NCI-H146 treated with DMSO at 0.1 percent for 48 hours (cell line): Measurements from ENCODE around the gene EPHA1.

Experiments used
- DNase-seq: peaks from one replicate; lab custom pipeline; 2025; ENCODE audit not compliant: unreplicated experiment; lab: John Stamatoyannopoulos, UW

EPHA1 gene

DNA sequence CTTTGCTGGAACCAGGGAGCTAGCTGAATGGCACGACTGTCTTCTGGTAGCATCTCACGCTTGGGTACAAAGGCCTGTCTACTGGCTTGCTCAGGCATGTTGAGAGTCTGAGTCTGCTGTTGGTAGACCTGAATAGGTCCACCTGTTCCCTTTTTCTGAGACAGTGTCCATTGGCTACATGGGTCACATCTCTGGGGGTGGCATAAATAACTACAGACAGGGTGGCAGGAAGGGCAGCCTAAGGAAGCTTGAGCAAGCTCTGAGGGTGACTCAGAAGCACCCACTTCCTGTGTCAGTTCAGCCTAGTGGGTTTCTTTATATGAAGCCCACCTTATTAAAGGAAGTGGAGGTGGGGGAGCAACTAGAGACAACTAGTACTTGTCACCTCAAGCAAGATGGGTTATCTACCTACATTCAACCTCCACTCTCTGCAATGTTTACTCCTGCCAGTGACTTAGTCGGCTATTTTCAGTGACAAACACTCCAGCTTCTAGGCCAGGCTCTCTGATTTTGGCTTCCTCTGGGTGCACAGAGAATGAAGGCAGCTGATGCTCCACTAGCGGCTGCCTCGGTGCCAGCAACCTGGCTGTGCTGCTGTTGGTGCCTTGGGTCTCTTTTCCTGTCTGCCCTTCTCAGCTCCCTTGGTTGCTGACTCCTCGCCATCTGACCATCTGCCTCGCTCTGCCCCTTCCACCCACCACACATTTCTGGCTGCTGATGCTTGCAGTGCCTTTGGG lies 33.2 kb downstream of the EPHA1 start:
- no peak for DNase-seq

DNA sequence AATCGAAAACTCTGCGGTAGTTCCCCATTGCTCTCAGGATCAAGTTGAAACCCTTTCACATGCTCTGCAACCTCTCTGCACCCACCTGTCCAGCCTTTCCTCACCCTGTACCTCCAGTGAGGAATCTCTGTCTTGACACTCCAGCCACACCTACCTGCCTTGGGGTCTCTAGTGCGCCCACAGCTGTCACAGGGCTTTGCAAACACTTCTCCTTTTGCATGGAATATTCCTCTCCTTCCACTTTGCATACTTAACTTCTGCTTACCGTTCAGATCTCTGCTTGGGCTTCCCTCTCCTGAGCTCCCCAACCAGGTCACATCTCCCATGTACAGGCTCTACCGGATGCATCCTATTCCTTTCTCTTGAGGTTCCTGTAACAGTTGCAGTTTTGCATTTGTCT lies 34.1 kb downstream of the EPHA1 start:
- no peak for DNase-seq

- DNase-seq: no peak
Observed at GRCh38 chr7:143373255-143373794, 35.3 kb downstream of the EPHA1 start.

GRCh38 chr7:143372070-143372469 lies 36.6 kb downstream of the EPHA1 start:
- no peak for DNase-seq

DNA sequence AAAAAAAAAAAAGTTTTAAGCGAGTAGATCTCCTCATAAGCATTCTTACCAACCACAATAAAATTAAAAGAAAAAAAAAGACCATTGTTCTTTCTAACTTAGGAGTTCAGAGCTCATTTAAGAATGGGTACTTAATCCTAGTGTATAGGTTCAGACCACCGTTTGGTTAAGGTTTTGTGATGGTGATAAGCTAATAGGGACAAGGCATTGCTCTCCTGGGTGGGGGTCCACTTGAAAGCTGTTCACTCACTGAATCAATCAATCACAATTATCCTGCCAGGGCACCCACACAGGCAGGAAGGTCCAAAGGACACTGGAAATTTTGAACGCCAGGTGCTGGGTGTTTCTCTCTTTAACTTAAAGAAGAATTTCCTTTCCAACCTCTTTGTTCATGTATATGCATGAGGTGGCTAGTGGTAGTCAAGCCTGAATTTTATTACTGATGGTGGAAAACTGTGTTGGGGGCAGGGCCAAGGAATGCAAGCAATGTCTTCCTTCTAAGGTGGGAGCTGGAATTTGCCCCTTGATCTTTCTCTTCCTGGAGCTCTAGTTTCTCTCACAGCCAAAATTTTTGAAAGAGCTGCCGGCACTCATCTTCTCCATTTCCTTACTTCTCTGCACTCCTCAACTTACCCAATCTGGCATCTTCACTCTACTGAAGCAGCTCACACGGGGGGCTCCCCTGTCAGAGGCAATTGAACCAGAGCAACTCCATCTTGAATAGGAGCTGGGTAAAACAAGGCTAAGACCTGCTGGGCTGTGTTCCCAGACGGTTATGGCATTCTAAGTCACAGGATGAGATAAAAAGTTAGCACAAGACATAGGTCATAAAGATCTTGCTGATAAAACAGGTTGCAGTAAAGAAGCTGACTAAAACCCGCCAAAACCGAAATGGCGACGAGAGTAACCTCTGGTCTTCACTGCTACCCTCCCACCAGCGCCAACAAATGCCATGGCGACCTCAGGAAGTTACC lies 38.7 kb downstream of the EPHA1 start:
- DNase-seq: no peak

GRCh38 chr7:143368387-143368786 lies 40.3 kb downstream of the EPHA1 start:
- no peak for DNase-seq

- no peak for DNase-seq
Observed at GRCh38 chr7:143367972-143368371, 40.7 kb downstream of the EPHA1 start.

GRCh38 chr7:143363016-143363937 lies 45.4 kb downstream of the EPHA1 start:
- no peak for DNase-seq

DNA sequence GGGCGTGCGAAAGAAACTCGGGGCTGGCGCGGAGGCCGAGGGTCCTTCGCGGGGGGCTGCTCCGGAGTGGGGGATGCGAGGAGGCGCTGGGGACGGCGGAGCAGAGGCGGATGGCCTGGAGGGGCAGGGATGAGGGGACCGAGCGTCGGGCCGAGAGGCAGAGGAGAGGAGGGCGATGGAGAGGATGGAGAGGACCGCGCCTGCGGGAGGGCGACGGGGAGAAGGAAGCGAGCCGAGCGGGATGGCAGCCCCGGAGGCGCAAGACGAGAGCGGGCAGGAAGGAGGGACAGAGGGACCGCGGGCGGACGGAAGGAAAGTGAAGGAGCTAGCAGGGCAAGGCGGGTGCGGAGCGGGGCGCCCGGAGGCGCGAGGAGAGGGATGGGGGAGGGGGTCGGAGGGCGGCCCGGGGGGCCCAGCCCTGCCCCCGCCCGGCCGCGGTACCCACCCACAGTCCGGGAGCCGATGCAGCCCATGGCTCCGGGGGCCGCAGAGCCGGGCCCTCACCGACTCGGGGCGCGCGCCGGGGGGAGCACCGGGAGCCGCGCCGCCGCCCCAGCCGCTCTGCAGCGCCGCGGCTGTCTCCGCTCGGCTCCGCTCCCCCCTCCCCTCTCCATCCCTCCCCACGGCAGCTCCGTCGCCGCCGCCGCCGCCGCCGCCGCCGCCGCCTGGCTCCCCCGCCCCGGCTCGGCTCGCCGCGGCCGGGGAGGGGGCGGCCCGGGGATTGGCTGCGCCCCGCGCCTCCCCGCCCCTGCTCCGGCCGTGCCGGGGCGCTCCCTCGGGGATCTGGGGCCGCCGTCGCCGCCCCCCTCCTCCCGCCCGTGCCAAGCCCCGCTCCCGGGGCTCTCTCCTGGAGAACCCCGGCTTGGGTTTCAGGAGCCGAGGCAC lies 46.3 kb downstream of the EPHA1 start, which contains the start of gene FAM131B:
TSS of gene FAM131B (minus strand) at position 583 of the 885 bp plus-strand sequence. CDS start at position 473, 110 bp downstream.
- no peak for DNase-seq

DNA sequence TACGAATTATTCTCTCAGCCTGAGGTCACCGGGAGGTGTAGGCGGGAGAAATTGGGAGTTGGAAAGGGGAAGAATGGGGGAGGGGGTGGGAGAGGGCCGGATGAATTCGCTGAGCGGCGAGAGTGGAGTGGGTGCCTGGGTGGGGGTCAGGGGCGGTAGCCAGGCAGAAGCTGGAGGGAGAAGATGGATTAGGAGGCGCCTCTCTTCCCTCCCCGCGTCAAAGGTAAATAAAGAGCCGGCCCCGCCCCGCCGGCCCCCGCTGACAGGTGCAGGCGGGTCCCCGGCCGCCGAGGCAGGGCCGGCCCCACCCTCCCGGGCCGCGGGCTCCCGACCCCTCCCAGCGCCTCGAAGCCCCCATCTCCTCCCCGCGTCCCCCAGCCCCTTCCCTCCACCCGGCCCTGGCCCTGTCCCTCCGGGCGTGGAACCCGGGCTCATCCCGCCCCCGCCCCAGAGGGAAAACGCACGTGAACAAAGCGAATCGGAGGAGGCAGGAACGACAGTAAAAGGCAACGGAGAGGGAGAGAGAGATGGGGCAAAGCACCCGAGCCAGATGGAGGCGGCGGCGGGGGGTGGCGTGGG lies 47.0 kb downstream of the EPHA1 start:
- peak; percentile 21 for DNase-seq

- no peak for DNase-seq
Observed at GRCh38 chr7:143360788-143361551, 47.7 kb downstream of the EPHA1 start.

DNA sequence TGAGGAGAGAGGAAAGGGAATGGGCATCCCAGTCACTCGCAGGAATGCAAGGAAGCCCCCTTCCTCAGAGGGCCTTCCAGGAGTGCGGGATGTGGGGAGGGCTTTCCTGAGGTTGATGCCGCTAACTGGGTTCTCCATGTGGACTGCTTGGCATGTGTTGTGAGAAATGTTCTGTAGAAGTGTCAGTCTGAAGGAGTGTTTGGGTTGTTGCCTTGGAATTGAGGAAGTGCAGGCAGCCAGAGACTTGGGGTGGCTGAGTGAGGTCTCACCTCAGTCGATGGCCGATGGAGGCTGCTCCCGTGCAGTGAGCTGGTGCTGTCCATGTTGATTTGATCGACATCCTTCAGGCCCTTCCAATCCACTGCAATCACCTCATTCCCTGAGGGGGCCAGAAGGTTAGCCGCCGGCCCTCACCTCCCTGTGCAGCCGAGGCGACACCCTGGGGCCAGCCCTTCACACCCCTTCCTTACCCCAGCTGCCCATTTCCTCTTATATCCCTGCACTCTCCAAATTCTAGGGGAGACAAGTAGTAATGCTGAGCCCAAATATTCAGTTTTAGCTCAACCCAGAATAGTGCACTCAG lies 48.8 kb downstream of the EPHA1 start:
- no peak for DNase-seq

DNA sequence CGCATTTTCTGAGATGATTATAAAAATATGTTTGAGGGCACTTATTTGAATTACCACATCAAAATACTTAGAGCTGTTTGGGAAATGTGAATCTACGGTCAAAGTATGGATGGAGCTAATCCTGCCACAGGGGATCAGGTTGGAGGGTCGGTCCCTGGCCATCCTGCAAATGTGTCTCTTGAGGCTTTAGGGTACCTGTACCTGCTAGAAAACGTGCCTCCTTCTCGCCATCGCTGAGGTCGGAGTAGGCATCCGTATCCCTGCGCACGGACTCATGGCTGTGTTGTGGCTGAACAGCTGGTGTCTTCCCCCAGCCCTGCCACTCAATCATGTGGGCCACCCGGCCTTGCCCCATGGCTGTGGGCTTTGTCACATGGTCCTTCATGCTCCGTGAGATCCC lies 50.0 kb downstream of the EPHA1 start:
- no peak for DNase-seq

DNA sequence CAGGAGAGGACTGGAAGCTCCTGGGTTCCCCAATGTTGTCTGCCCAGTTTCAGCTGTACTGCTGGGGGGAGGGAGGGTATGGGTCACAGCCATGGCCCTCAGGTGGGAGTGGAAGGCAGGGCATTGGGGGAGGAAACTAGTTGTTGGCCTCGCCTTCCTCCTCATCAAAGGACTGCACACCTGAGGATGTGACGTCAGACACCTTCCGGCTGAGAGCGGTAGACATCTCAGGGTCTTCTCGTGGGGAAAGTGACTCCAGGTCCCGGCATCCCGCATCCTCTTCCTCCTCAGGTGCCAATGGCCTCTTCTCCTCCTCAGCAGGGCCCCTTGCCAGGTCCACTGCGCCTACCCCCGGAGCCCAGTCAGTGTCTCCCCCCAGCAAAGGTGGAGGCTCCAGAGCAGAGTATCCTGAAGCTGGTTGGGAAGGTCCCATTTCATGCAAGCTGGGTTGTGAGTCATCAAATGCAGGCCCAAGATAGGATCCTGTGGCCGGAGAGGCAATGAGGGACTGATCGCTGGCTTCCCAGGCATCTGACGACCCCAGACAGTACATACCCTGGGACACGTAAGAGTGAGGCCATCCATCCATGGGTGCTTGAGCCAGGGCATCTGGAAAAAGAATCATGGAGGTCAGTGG lies 52.1 kb downstream of the EPHA1 start:
- DNase-seq: no peak

- DNase-seq: no peak
Observed at GRCh38 chr7:143355450-143356385, 52.9 kb downstream of the EPHA1 start.

DNA sequence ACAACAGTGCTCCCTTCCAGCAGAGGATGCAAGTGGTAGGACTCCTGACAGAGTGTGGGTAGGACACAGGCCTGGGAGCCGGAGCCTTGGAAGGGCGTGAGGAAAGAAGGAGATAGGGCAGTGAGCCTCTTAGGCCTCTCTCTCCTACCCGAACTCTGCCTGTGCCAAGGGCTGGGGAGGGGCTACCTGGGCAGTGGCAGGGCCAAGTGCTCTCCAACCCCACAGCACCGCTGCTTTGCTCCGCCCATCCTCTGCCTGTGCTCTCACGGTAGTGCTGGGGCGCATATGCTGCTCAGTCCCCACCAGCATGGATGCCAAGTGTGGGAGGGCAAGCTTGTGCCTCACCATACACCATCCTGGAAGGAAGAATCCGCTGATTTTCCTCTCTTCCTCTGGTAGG lies 53.7 kb downstream of the EPHA1 start:
- no peak for DNase-seq

GRCh38 chr7:143354376-143354775 lies 54.3 kb downstream of the EPHA1 start:
- no peak for DNase-seq
